KOPT-K1 (cell line): ENCODE measurements around the gene DHCR7.

ENCODE experiments used
- H3K27ac ChIP-seq: fragments of 200-600 bp; sonication (generic); 2 replicates; pipeline ENCODE4 v1.5.1; 2016; ENCODE audit warnings: antibody characterized with exemption, mild to moderate bottlenecking, low read depth, low read length; ENCODE audit not compliant: poor library complexity, severe bottlenecking
- H3K36me3 ChIP-seq: fragments of 200-600 bp; sonication (generic); 2 replicates; pipeline ENCODE4 v1.5.1; 2017; ENCODE audit warnings: antibody characterized with exemption, mild to moderate bottlenecking, low read length, moderate library complexity; ENCODE audit not compliant: insufficient read depth
- H3K9me3 ChIP-seq: fragments of 200-600 bp; sonication (generic); 2 replicates; pipeline ENCODE4 v1.5.1; 2017; ENCODE audit warnings: antibody characterized with exemption, low read length, mild to moderate bottlenecking; ENCODE audit not compliant: insufficient read depth, poor library complexity, severe bottlenecking

Gene DHCR7

GRCh38 chr11:71399341-71399740, 48.9 kb downstream of the DHCR7 start:
- H3K36me3 ChIP-seq, result no peaks in the 10 kb centered on the region
- H3K9me3 ChIP-seq, result peaks cover 4% of the 10 kb centered on the region
- H3K27ac ChIP-seq, result no peak overlapping the region

GRCh38 chr11:71397961-71398360, 50.2 kb downstream of the DHCR7 start:
- Histone ChIP-seq H3K27ac (no peak overlapping the region), H3K36me3 (no peaks in the 10 kb centered on the region), H3K9me3 (peaks cover 2% of the 10 kb centered on the region)

- Histone ChIP-seq H3K9me3 (no peaks in the 10 kb centered on the region), H3K36me3 (no peaks in the 10 kb centered on the region), H3K27ac (peak overlapping the region; percentile 49)
These were observed 50.8 kb downstream of the DHCR7 start for GRCh38 chr11:71397331-71397860.

GRCh38 chr11:71396548-71397123, 51.6 kb downstream of the DHCR7 start:
- no peaks in the 10 kb centered on the region for H3K36me3 ChIP-seq
- H3K9me3 ChIP-seq, result no peaks in the 10 kb centered on the region

GRCh38 chr11:71395774-71396173, 52.4 kb downstream of the DHCR7 start:
- Histone ChIP-seq H3K9me3 (no peaks in the 10 kb centered on the region), H3K36me3 (no peaks in the 10 kb centered on the region), H3K27ac (peak overlapping the region; percentile 49)

More at GRCh38 chr11:71396548-71397123, 51.6 kb downstream of the DHCR7 start:
- H3K27ac ChIP-seq, result peak overlapping the region; percentile 49

- H3K36me3 ChIP-seq, result no peaks in the 10 kb centered on the region
- H3K9me3 ChIP-seq, result no peaks in the 10 kb centered on the region
- no peak overlapping the region for H3K27ac ChIP-seq
These were observed 53.0 kb downstream of the DHCR7 start for GRCh38 chr11:71395263-71395560.

GRCh38 chr11:71393283-71393682, 54.9 kb downstream of the DHCR7 start:
- H3K36me3 ChIP-seq, result no peaks in the 10 kb centered on the region
- no peak overlapping the region for H3K27ac ChIP-seq
- H3K9me3 ChIP-seq, result no peaks in the 10 kb centered on the region

- H3K27ac ChIP-seq, result no peak overlapping the region
- H3K9me3 ChIP-seq, result no peaks in the 10 kb centered on the region
- no peaks in the 10 kb centered on the region for H3K36me3 ChIP-seq
These were observed 56.4 kb downstream of the DHCR7 start for GRCh38 chr11:71391796-71392195.

- no peak overlapping the region for H3K27ac ChIP-seq
- H3K36me3 ChIP-seq, result no peaks in the 10 kb centered on the region
- no peaks in the 10 kb centered on the region for H3K9me3 ChIP-seq
These were observed 56.8 kb downstream of the DHCR7 start for GRCh38 chr11:71391352-71391751.

GRCh38 chr11:71388637-71389235, 59.5 kb downstream of the DHCR7 start:
- no peaks in the 10 kb centered on the region for H3K9me3 ChIP-seq
- no peak overlapping the region for H3K27ac ChIP-seq
- H3K36me3 ChIP-seq, result no peaks in the 10 kb centered on the region

GRCh38 chr11:71387784-71388636, 60.2 kb downstream of the DHCR7 start:
- Histone ChIP-seq H3K9me3 (no peaks in the 10 kb centered on the region), H3K36me3 (no peaks in the 10 kb centered on the region), H3K27ac (no peak overlapping the region)

GRCh38 chr11:71387200-71387599, 61.0 kb downstream of the DHCR7 start:
- Histone ChIP-seq H3K9me3 (no peaks in the 10 kb centered on the region), H3K27ac (no peak overlapping the region), H3K36me3 (no peaks in the 10 kb centered on the region)

GRCh38 chr11:71386202-71386601, 62.0 kb downstream of the DHCR7 start:
- Histone ChIP-seq H3K9me3 (no peaks in the 10 kb centered on the region), H3K36me3 (no peaks in the 10 kb centered on the region), H3K27ac (no peak overlapping the region)

- Histone ChIP-seq H3K27ac (no peak overlapping the region), H3K36me3 (no peaks in the 10 kb centered on the region), H3K9me3 (no peaks in the 10 kb centered on the region)
These were observed 63.1 kb downstream of the DHCR7 start for GRCh38 chr11:71385091-71385490.

GRCh38 chr11:71384561-71384960, 63.6 kb downstream of the DHCR7 start:
- Histone ChIP-seq H3K9me3 (no peaks in the 10 kb centered on the region), H3K27ac (no peak overlapping the region), H3K36me3 (no peaks in the 10 kb centered on the region)
